ENCODE results near the gene CRISP3. TPM values are rescaled to one million over a fixed set of nuclear protein-coding genes. Genes with fewer than 3 reads are reported as not detected.
A peak's percentile ranks its signal among the peaks of the same experiment; 100 is the strongest.

CRISP3 gene
- total and polyA plus RNA-seq, 9 of the 15 experiments (the other 6 are each of a cell fraction or from before 2014, with no cell fraction given): 0.21 to 2.0 (median 0.58) TPM

GRCh38 chr6:49782293-49782692 is 38.1 kb upstream of the CRISP3 start (continued):
- TF ChIP-seq AFF1 (IDR thresholded peaks at IDR 0.05; ENCODE audit: low read depth in 1 of 2, partially characterized antibody in 2 of 2): peak in 1 of 2 experiments; percentile 13
- TF ChIP-seq ETV6 (IDR thresholded peaks at IDR 0.05; ENCODE audit: borderline replicate concordance in 1 of 2, low read depth in 2 of 2, low read length in 1 of 2): no peak
- TF ChIP-seq ETV6 (CRISPR knock-in tag; IDR thresholded peaks at IDR 0.05; ENCODE audit: borderline replicate concordance): no peak
- peak; percentile 30; the same call in 1 of the 2 replicates for TF ChIP-seq CREB1 (IDR thresholded peaks at IDR 0.05)
- TF ChIP-seq CREB1 (CRISPR knock-in tag; IDR thresholded peaks at IDR 0.05): no peak
- TF ChIP-seq MBD1 (CRISPR knock-in tag; IDR thresholded peaks at IDR 0.05): no peak
- TF ChIP-seq ZNF444 (CRISPR knock-in tag; IDR thresholded peaks at IDR 0.05): no peak
- peak; percentile 55; the same call in 1 of the 2 replicates for TF ChIP-seq ADNP (tag; IDR thresholded peaks at IDR 0.05)
- TF ChIP-seq SMARCC2 (IDR thresholded peaks at IDR 0.05; ENCODE audit: low read depth): peak; percentile 70; the same call in 1 of the 2 replicates
- TF ChIP-seq DACH1 (IDR thresholded peaks at IDR 0.05; ENCODE audit: partially characterized antibody): no peak
- TF ChIP-seq RNF2 (IDR thresholded peaks at IDR 0.05): no peak
- peak; percentile 85 for TF ChIP-seq CBFA2T2 (conservative IDR thresholded peaks at IDR 0.05)
- TF ChIP-seq ZNF655 (CRISPR knock-in tag; IDR thresholded peaks at IDR 0.05): no peak
- no peak for TF ChIP-seq ZNF408 (CRISPR knock-in tag; IDR thresholded peaks at IDR 0.05; ENCODE audit: low read depth)
- no peak for TF ChIP-seq SPI1 (IDR thresholded peaks at IDR 0.05; ENCODE audit: borderline replicate concordance, low read depth, low read length)
- no peak for TF ChIP-seq EZH2 (IDR thresholded peaks at IDR 0.05; ENCODE audit: borderline replicate concordance, low read depth, low read length)
- 0 out of 2 replicates have a peak, but pooled peaks have one; percentile 8 for TF ChIP-seq HDAC2 (IDR thresholded peaks at IDR 0.05)
- TF ChIP-seq, protein P1, sequence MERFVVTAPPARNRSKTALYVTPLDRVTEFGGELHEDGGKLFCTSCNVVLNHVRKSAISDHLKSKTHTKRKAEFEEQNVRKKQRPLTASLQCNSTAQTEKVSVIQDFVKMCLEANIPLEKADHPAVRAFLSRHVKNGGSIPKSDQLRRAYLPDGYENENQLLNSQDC (CRISPR knock-in tag; IDR thresholded peaks at IDR 0.05): no peak
- TF ChIP-seq JUN (IDR thresholded peaks at IDR 0.05; ENCODE audit: borderline replicate concordance, low read depth, low read length): no peak
- no peak for TF ChIP-seq JUN (CRISPR knock-in tag; IDR thresholded peaks at IDR 0.05; ENCODE audit: borderline replicate concordance)
- TF ChIP-seq, protein P2, sequence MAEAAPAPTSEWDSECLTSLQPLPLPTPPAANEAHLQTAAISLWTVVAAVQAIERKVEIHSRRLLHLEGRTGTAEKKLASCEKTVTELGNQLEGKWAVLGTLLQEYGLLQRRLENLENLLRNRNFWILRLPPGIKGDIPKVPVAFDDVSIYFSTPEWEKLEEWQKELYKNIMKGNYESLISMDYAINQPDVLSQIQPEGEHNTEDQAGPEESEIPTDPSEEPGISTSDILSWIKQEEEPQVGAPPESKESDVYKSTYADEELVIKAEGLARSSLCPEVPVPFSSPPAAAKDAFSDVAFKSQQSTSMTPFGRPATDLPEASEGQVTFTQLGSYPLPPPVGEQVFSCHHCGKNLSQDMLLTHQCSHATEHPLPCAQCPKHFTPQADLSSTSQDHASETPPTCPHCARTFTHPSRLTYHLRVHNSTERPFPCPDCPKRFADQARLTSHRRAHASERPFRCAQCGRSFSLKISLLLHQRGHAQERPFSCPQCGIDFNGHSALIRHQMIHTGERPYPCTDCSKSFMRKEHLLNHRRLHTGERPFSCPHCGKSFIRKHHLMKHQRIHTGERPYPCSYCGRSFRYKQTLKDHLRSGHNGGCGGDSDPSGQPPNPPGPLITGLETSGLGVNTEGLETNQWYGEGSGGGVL (CRISPR knock-in tag; IDR thresholded peaks at IDR 0.05): no peak

Measured in K562 (cell line).